Measurements from ENCODE around the gene STAC. TPM values are rescaled to one million over a fixed set of nuclear protein-coding genes. Genes with fewer than 3 reads are reported as not detected.

The STAC gene
- polyA plus RNA-seq, 2 donors = 0.20 to 0.49 TPM

DNA sequence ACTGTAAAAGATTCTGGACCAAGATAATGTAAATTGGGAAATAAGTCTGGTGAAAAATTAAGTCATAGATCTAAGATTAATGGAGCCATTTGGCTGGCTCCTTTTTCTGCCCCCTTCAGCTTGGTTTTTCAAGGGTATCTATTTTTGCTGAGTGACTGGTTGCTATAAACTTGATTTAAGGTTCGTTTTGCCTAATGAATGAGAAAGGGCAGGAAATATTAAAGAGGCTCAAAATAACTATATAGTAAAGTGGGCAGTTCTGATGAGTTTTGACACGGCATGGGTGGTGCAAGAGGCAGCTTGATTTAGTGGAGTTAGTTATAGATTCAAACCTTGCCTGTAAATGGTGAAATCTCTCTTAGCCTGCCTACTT, 140.7 kb downstream of the STAC start:
- Histone ChIP-seq H3K27ac (ENCODE audit: low read depth in 2 of 2, low read length in 1 of 2) (no peak overlapping the region), H3K4me3 (ENCODE audit: low read depth in 1 of 2, low read length in 2 of 2) (no peak overlapping the region), H3K36me3 (ENCODE audit: control insufficient read depth in 2 of 2, insufficient read depth in 2 of 2, low read length in 1 of 2) (no peaks in the 10 kb centered on the region), H3K27me3 (ENCODE audit: control insufficient read depth in 1 of 2, insufficient read depth in 2 of 2, low read length in 2 of 2) (no peaks in the 10 kb centered on the region), H3K9me3 (ENCODE audit: control insufficient read depth in 2 of 2, insufficient read depth in 1 of 2, low read depth in 1 of 2, low read length in 1 of 2) (no peaks in the 10 kb centered on the region), H3K4me1 (ENCODE audit: control insufficient read depth in 2 of 2, insufficient read depth in 2 of 2, low read length in 1 of 2) (no peaks in the 10 kb centered on the region)
- 57 to 67% methylated on average over 2 of the region's 2 CpGs for WGBS, 2 donors

DNA sequence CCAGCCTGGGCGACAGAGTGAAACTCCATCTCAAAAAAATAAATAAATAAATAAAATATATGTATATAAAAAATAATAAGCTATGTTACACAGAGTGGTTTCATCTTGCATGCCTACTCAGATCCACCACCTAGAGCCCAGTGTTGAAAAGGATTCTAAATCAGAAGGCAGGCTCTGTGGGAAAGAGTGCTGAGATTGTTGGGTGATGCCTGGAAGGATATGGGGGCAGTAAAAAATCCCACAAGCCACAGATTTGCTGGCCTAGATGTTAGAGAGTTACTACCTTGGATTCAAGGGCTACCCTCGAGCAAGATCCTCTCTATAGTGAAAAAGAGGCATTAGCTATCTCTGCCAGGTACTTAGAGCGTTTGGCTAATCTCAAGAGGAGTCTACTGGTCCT, 144.3 kb downstream of the STAC start:
- Histone ChIP-seq H3K36me3 (ENCODE audit: control insufficient read depth in 2 of 2, insufficient read depth in 2 of 2, low read length in 1 of 2) (no peaks in the 10 kb centered on the region), H3K27me3 (ENCODE audit: control insufficient read depth in 1 of 2, insufficient read depth in 2 of 2, low read length in 2 of 2) (no peaks in the 10 kb centered on the region), H3K4me3 (ENCODE audit: low read depth in 1 of 2, low read length in 2 of 2) (no peak overlapping the region), H3K4me1 (ENCODE audit: control insufficient read depth in 2 of 2, insufficient read depth in 2 of 2, low read length in 1 of 2) (no peaks in the 10 kb centered on the region), H3K27ac (ENCODE audit: low read depth in 2 of 2, low read length in 1 of 2) (no peak overlapping the region), H3K9me3 (ENCODE audit: control insufficient read depth in 2 of 2, insufficient read depth in 1 of 2, low read depth in 1 of 2, low read length in 1 of 2) (no peaks in the 10 kb centered on the region)
- 75 to 77% methylated on average over 3 of the region's 3 CpGs for WGBS, 2 donors

- Histone ChIP-seq H3K27ac (ENCODE audit: low read depth in 2 of 2, low read length in 1 of 2) (no peak overlapping the region), H3K4me3 (ENCODE audit: low read depth in 1 of 2, low read length in 2 of 2) (no peak overlapping the region), H3K27me3 (ENCODE audit: control insufficient read depth in 1 of 2, insufficient read depth in 2 of 2, low read length in 2 of 2) (no peaks in the 10 kb centered on the region), H3K36me3 (ENCODE audit: control insufficient read depth in 2 of 2, insufficient read depth in 2 of 2, low read length in 1 of 2) (no peaks in the 10 kb centered on the region), H3K4me1 (ENCODE audit: control insufficient read depth in 2 of 2, insufficient read depth in 2 of 2, low read length in 1 of 2) (no peaks in the 10 kb centered on the region), H3K9me3 (ENCODE audit: control insufficient read depth in 2 of 2, insufficient read depth in 1 of 2, low read depth in 1 of 2, low read length in 1 of 2) (no peaks in the 10 kb centered on the region)
- WGBS, 2 donors = 43 to 50% methylated on average over 3 of the region's 3 CpGs
These were observed 145.0 kb downstream of the STAC start for GRCh38 chr3:36525115-36525801.

DNA sequence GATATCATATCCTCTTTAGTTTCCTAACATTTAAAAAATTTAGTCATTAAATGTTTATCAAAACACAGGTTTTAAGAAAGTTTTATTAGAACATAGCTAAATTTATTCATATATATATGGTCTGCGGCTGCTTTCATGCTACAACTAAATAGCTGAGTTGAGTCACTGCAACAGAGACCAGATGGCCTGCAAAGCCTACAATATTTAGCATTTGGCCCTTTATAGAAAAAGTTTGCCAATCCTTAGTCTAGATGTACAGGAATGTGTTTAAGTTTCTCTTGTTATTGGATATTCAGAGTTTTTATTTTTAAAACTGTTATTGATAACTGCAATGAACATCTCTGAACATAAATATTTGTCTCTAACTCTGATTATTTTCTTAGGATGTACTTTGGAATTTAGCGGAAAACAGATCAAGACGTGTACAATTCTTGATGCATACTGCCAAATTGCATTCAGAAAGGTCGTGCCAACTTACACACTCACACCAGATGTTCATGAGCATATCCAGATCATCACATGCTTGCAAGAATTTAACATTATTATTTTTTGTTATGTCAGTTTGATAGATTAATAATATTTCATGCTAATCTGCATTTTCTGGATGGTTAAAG, 157.9 kb downstream of the STAC start:
- H3K4me3 ChIP-seq (ENCODE audit: low read depth in 1 of 2, low read length in 2 of 2) = no peak overlapping the region
- no peak overlapping the region for H3K27ac ChIP-seq (ENCODE audit: low read depth in 2 of 2, low read length in 1 of 2)
- no peaks in the 10 kb centered on the region for H3K36me3 ChIP-seq (ENCODE audit: control insufficient read depth in 2 of 2, insufficient read depth in 2 of 2, low read length in 1 of 2)
- no peaks in the 10 kb centered on the region for H3K27me3 ChIP-seq (ENCODE audit: control insufficient read depth in 1 of 2, insufficient read depth in 2 of 2, low read length in 2 of 2)
- H3K9me3 ChIP-seq (ENCODE audit: control insufficient read depth in 2 of 2, insufficient read depth in 1 of 2, low read depth in 1 of 2, low read length in 1 of 2) = no peaks in the 10 kb centered on the region
- H3K4me1 ChIP-seq (ENCODE audit: control insufficient read depth in 2 of 2, insufficient read depth in 2 of 2, low read length in 1 of 2) = no peaks in the 10 kb centered on the region
- 64 to 71% methylated on average over 4 of the region's 4 CpGs for WGBS, 2 donors

- WGBS, 2 donors = 47 to 55% methylated on average over 3 of the region's 3 CpGs
- Histone ChIP-seq H3K36me3 (ENCODE audit: control insufficient read depth in 2 of 2, insufficient read depth in 2 of 2, low read length in 1 of 2) (no peaks in the 10 kb centered on the region), H3K27me3 (ENCODE audit: control insufficient read depth in 1 of 2, insufficient read depth in 2 of 2, low read length in 2 of 2) (no peaks in the 10 kb centered on the region), H3K4me3 (ENCODE audit: low read depth in 1 of 2, low read length in 2 of 2) (no peak overlapping the region), H3K27ac (ENCODE audit: low read depth in 2 of 2, low read length in 1 of 2) (no peak overlapping the region), H3K9me3 (ENCODE audit: control insufficient read depth in 2 of 2, insufficient read depth in 1 of 2, low read depth in 1 of 2, low read length in 1 of 2) (no peaks in the 10 kb centered on the region), H3K4me1 (ENCODE audit: control insufficient read depth in 2 of 2, insufficient read depth in 2 of 2, low read length in 1 of 2) (no peaks in the 10 kb centered on the region)
These were observed 160.7 kb downstream of the STAC start for GRCh38 chr3:36540888-36541518.

- WGBS, 2 donors = 52 to 58% methylated on average over 2 of the region's 2 CpGs
- no peaks in the 10 kb centered on the region for H3K36me3 ChIP-seq (ENCODE audit: control insufficient read depth in 2 of 2, insufficient read depth in 2 of 2, low read length in 1 of 2)
- H3K4me3 ChIP-seq (ENCODE audit: low read depth in 1 of 2, low read length in 2 of 2) = no peak overlapping the region
- H3K27ac ChIP-seq (ENCODE audit: low read depth in 2 of 2, low read length in 1 of 2) = no peak overlapping the region
- no peaks in the 10 kb centered on the region for H3K9me3 ChIP-seq (ENCODE audit: control insufficient read depth in 2 of 2, insufficient read depth in 1 of 2, low read depth in 1 of 2, low read length in 1 of 2)
- no peaks in the 10 kb centered on the region for H3K4me1 ChIP-seq (ENCODE audit: control insufficient read depth in 2 of 2, insufficient read depth in 2 of 2, low read length in 1 of 2)
- H3K27me3 ChIP-seq (ENCODE audit: control insufficient read depth in 1 of 2, insufficient read depth in 2 of 2, low read length in 2 of 2) = no peaks in the 10 kb centered on the region
These were observed 161.9 kb downstream of the STAC start for GRCh38 chr3:36542186-36542585.

DNA sequence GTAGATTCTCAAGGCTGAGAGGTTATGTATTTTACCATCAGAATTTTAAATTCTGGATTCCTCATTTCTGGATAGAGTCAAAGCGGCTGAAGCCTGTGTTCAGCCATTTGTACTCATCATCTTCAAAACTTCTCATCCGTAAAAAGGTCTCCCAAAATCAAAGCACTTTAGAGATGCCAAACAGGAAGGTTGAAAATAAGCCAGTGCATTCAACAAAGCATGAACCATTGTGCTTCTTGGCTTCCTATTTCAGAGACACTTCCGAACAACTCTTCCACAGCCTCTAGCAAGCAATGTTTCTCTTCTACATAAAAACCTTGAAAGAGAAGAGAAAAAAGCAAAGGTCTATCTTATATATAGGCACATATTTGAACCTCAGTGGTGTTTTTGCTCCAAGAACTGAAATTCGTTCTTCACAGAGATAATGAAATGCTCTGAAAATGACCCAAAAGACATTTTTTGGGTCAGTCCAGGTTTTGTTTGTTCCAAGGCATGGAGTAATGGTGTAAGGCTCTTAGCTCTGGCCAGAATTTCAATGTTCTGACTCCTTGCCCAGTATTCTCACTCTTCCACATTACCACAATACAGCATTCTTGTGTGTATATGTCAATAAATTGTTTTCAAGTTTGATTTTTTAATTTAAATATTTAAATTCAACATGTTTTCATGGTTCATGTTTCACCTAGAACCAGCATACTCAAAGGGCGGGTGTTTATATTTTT, 163.1 kb downstream of the STAC start:
- no peaks in the 10 kb centered on the region for H3K4me1 ChIP-seq (ENCODE audit: control insufficient read depth in 2 of 2, insufficient read depth in 2 of 2, low read length in 1 of 2)
- WGBS, 2 donors = 79 to 82% methylated on average over 5 of the region's 5 CpGs
- H3K27ac ChIP-seq (ENCODE audit: low read depth in 2 of 2, low read length in 1 of 2) = no peak overlapping the region
- no peaks in the 10 kb centered on the region for H3K9me3 ChIP-seq (ENCODE audit: control insufficient read depth in 2 of 2, insufficient read depth in 1 of 2, low read depth in 1 of 2, low read length in 1 of 2)
- H3K4me3 ChIP-seq (ENCODE audit: low read depth in 1 of 2, low read length in 2 of 2) = no peak overlapping the region
- no peaks in the 10 kb centered on the region for H3K27me3 ChIP-seq (ENCODE audit: control insufficient read depth in 1 of 2, insufficient read depth in 2 of 2, low read length in 2 of 2)
- no peaks in the 10 kb centered on the region for H3K36me3 ChIP-seq (ENCODE audit: control insufficient read depth in 2 of 2, insufficient read depth in 2 of 2, low read length in 1 of 2)

DNA sequence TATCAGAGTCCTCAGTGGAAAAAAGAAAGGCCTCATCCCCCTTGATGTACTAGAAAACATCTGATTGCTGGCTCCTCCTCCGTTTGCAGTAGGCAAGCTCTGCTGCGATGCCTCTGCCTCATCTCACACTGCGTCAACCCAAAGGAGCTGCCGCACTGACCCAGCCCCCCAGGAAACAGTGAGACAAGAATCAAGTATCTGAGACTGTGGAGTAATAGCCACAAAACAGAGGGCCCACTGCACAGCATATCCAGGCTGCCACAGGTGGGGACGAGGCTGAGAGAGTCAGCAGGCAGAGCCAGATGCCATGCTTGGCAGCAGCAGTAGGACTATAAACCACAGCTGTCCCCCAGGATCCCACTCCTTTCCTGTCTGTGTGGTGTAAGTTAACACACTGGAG, 165.9 kb downstream of the STAC start:
- no peak overlapping the region for H3K4me3 ChIP-seq (ENCODE audit: low read depth in 1 of 2, low read length in 2 of 2)
- no peaks in the 10 kb centered on the region for H3K27me3 ChIP-seq (ENCODE audit: control insufficient read depth in 1 of 2, insufficient read depth in 2 of 2, low read length in 2 of 2)
- H3K4me1 ChIP-seq (ENCODE audit: control insufficient read depth in 2 of 2, insufficient read depth in 2 of 2, low read length in 1 of 2) = no peaks in the 10 kb centered on the region
- H3K36me3 ChIP-seq (ENCODE audit: control insufficient read depth in 2 of 2, insufficient read depth in 2 of 2, low read length in 1 of 2) = no peaks in the 10 kb centered on the region
- 38 to 59% methylated on average over 5 of the region's 5 CpGs for WGBS, 2 donors
- H3K9me3 ChIP-seq (ENCODE audit: control insufficient read depth in 2 of 2, insufficient read depth in 1 of 2, low read depth in 1 of 2, low read length in 1 of 2) = no peaks in the 10 kb centered on the region
- no peak overlapping the region for H3K27ac ChIP-seq (ENCODE audit: low read depth in 2 of 2, low read length in 1 of 2)

DNA sequence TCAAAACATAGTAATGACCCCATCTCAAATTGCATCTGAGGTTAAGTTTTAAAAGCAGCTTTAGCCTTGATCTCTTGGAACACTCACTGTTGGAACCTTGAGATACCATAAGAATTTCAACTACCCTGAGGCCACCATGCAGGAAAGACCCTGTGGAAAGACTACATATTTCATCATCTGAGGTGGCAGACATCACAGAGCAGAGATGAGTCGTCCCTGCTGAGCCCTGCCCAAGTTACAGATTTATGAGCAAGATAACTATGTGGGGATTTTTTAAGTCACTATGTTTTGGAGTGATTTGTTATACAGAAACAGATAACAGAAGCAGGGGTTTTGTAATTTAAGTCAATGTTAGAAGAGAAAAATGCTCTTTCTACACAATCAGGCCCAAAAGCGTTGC, 168.4 kb downstream of the STAC start:
- no peak overlapping the region for H3K27ac ChIP-seq (ENCODE audit: low read depth in 2 of 2, low read length in 1 of 2)
- WGBS, 2 donors = 81 to 86% methylated on average over 2 of the region's 2 CpGs
- no peak overlapping the region for H3K4me3 ChIP-seq (ENCODE audit: low read depth in 1 of 2, low read length in 2 of 2)
- no peaks in the 10 kb centered on the region for H3K4me1 ChIP-seq (ENCODE audit: control insufficient read depth in 2 of 2, insufficient read depth in 2 of 2, low read length in 1 of 2)
- H3K27me3 ChIP-seq (ENCODE audit: control insufficient read depth in 1 of 2, insufficient read depth in 2 of 2, low read length in 2 of 2) = no peaks in the 10 kb centered on the region
- H3K9me3 ChIP-seq (ENCODE audit: control insufficient read depth in 2 of 2, insufficient read depth in 1 of 2, low read depth in 1 of 2, low read length in 1 of 2) = no peaks in the 10 kb centered on the region
- no peaks in the 10 kb centered on the region for H3K36me3 ChIP-seq (ENCODE audit: control insufficient read depth in 2 of 2, insufficient read depth in 2 of 2, low read length in 1 of 2)

Data from esophagus (tissue), 2 donors.